ENCODE data around the gene KCNQ1. TPM values are rescaled to one million over a fixed set of nuclear protein-coding genes. Genes with fewer than 3 reads are reported as not detected.

KCNQ1 gene
- total and polyA plus RNA-seq, 2 experiments from 2014 or later = 0.45 to 0.87 TPM

GRCh38 chr11:2763984-2764383 is 319.2 kb downstream of the KCNQ1 start:
- no peak overlapping the region for H3K27ac Mint-ChIP-seq
- H3K36me3 Mint-ChIP-seq (ENCODE audit: low read depth) = no peaks in the 10 kb centered on the region
- H4K20me1 ChIP-seq (replicated peaks; ENCODE audit: insufficient read depth) = no peaks in the 10 kb centered on the region
- H3K27me3 Mint-ChIP-seq (ENCODE audit: insufficient read depth, low read depth, poor library complexity) = peaks cover 42% of the 10 kb centered on the region
- no peaks in the 10 kb centered on the region for H3K4me1 Mint-ChIP-seq
- H3K4me1 ChIP-seq (ENCODE audit: insufficient read depth) = no peaks in the 10 kb centered on the region
- no peak for DNase-seq (ENCODE audit: low spot score)
- H3K79me2 ChIP-seq (replicated peaks; ENCODE audit: insufficient read depth) = no peaks in the 10 kb centered on the region
- no peaks in the 10 kb centered on the region for H3K36me3 ChIP-seq (ENCODE audit: insufficient read depth)
- H2AFZ ChIP-seq = no peak overlapping the region
- H3K9me2 ChIP-seq (ENCODE audit: insufficient read depth) = peaks cover 3% of the 10 kb centered on the region; the same call in 1 of the 2 replicates
- no peak overlapping the region for H3K4me3 ChIP-seq
- H3K4me3 Mint-ChIP-seq = no peak overlapping the region
- peaks cover 7% of the 10 kb centered on the region; the same call in 2 of the 3 replicates for H3K9me3 Mint-ChIP-seq
- no peak for TF ChIP-seq EZH2phosphoT487 (IDR thresholded peaks at IDR 0.05; ENCODE audit: unreplicated experiment)
- TF ChIP-seq CTCF (conservative IDR thresholded peaks at IDR 0.05; ENCODE audit: low read depth in 2 of 2) = no peak
- no peak for TF ChIP-seq ZNF114 (CRISPR knock-in tag; IDR thresholded peaks at IDR 0.05)
- TF ChIP-seq CREB1 (CRISPR knock-in tag; IDR thresholded peaks at IDR 0.05; ENCODE audit: low read depth) = no peak
- no peak for TF ChIP-seq REST (IDR thresholded peaks at IDR 0.05; ENCODE audit: unreplicated experiment)
- TF ChIP-seq ZNF462 (CRISPR knock-in tag; IDR thresholded peaks at IDR 0.05) = no peak
- no peak for TF ChIP-seq STAT1 (IDR thresholded peaks at IDR 0.05; ENCODE audit: unreplicated experiment)
- no peak for TF ChIP-seq NANOG (IDR thresholded peaks at IDR 0.05; ENCODE audit: borderline replicate concordance)
- no peak for TF ChIP-seq EZH2 (IDR thresholded peaks at IDR 0.05; ENCODE audit: low read depth, unreplicated experiment)
- no peak for TF ChIP-seq JUNB (IDR thresholded peaks at IDR 0.05; ENCODE audit: unreplicated experiment)
- TF ChIP-seq ZNF331 (CRISPR knock-in tag; IDR thresholded peaks at IDR 0.05; ENCODE audit: low read depth) = no peak
- H3K27me3 ChIP-seq (ENCODE audit: insufficient read depth) = peaks cover 55% of the 10 kb centered on the region
- ATAC-seq = no peak
- H3K4me2 ChIP-seq = no peak overlapping the region
- H3K27ac ChIP-seq (ENCODE audit: low read depth) = no peak overlapping the region
- no peaks in the 10 kb centered on the region for H3F3A ChIP-seq (replicated peaks; ENCODE audit: low read depth)

All from GM23338 (cell line).